A673 (cell line): Measurements from ENCODE around the gene CORO7. TPM values are rescaled to one million over a fixed set of nuclear protein-coding genes. Genes with fewer than 3 reads are reported as not detected.

Source experiments
- BruUV-seq: library from RNA; stranded (reverse); fragments of 400-500 nt; replicated peaks from 2 replicates; lab custom pipeline; 2021; lab: Mats Ljungman, UMichigan
- CTCF ChIA-PET: fragments of 300-600 bp; sonication (Branson Sonifier 250); formaldehyde crosslinking; loops from one replicate; lab custom pipeline; 2022; ENCODE audit warnings: antibody characterized with exemption; lab: Charles Lee
- POLR2A ChIA-PET: fragments of 300-600 bp; sonication (Branson Sonifier 250); formaldehyde crosslinking; loops from one replicate; lab custom pipeline; 2022; ENCODE audit warnings: antibody characterized with exemption; ENCODE audit not compliant: low non-redundant PET; lab: Charles Lee
- DNase-seq: peaks from one replicate; pipeline ENCODE4 v3.0.0-alpha.2; 2015; ENCODE audit warnings: low spot score
- H3K27ac ChIP-seq: fragments of 200-600 bp; sonication (generic); 2 replicates; pipeline ENCODE4 v1.5.1; 2016; ENCODE audit warnings: mixed run types, low read depth, mild to moderate bottlenecking, mixed read lengths, antibody characterized with exemption, low read length; ENCODE audit not compliant: poor library complexity, severe bottlenecking
- H3K27me3 ChIP-seq: fragments of 200-600 bp; sonication (generic); replicated peaks from 2 replicates; pipeline ENCODE4 v1.6.1; 2017; ENCODE audit warnings: mixed run types, low read depth, mild to moderate bottlenecking, mixed read lengths, antibody characterized with exemption, low read length; ENCODE audit not compliant: insufficient read depth, poor library complexity
- H3K36me3 ChIP-seq: fragments of 200-600 bp; sonication (generic); 2 replicates; pipeline ENCODE4 v1.6.1; 2016; ENCODE audit warnings: mixed run types, mild to moderate bottlenecking, mixed read lengths, antibody characterized with exemption, low read length; ENCODE audit not compliant: insufficient read depth, poor library complexity, severe bottlenecking
- H3K4me1 ChIP-seq: fragments of 200-600 bp; sonication (generic); 2 replicates; pipeline ENCODE4 v1.6.1; 2017; ENCODE audit warnings: mixed run types, mild to moderate bottlenecking, mixed read lengths, antibody characterized with exemption, low read length; ENCODE audit not compliant: insufficient read depth, poor library complexity, severe bottlenecking
- H3K4me3 ChIP-seq: fragments of 200-600 bp; sonication (generic); 2 replicates; pipeline ENCODE4 v1.5.1; 2016; ENCODE audit warnings: low read depth, mixed run types, mild to moderate bottlenecking, mixed read lengths, low read length; ENCODE audit not compliant: poor library complexity, severe bottlenecking
- H3K9me3 ChIP-seq: fragments of 200-600 bp; sonication (generic); 2 replicates; pipeline ENCODE4 v1.6.1; 2016; ENCODE audit warnings: mixed run types, low read depth, mild to moderate bottlenecking, mixed read lengths, antibody characterized with exemption, low read length; ENCODE audit not compliant: poor library complexity, severe bottlenecking
- CTCF ChIP-seq: fragments of 300-800, 200-600 bp; sonication (generic); conservative IDR thresholded peaks from 2 replicates; pipeline ENCODE4 v1.5.1; 2017; ENCODE audit warnings: low read depth, mild to moderate bottlenecking, antibody characterized with exemption, low read length, moderate library complexity, mixed read lengths
- EZH2 ChIP-seq: fragments of 200-600 bp; sonication (generic); IDR thresholded peaks from 2 replicates; pipeline ENCODE4 v1.6.1; 2017; ENCODE audit warnings: borderline replicate concordance, low read depth, mild to moderate bottlenecking, mixed read lengths, antibody characterized with exemption, low read length; ENCODE audit not compliant: poor library complexity, severe bottlenecking
- intact Hi-C: fragments of 100-400 bp; cut with micrococcal nuclease; formaldehyde crosslinking; loops from one replicate; pipeline ENCODE4 v1.10.0; 2022; ENCODE audit not compliant: unreplicated experiment
- total RNA-seq: library from RNA; stranded (reverse); gene quantifications from 2 replicates; pipeline ENCODE4 v1.2.3, GENCODE V29; 2021

The CORO7 gene
- total RNA-seq, 1 experiment from 2014 or later = 24.4 TPM

- H3K4me1 ChIP-seq = peaks cover 31% of the 10 kb centered on the region
- H3K9me3 ChIP-seq = no peaks in the 10 kb centered on the region
- peak overlapping the region; percentile 14 for H3K27ac ChIP-seq
- no peak for TF ChIP-seq EZH2
- no peak for TF ChIP-seq CTCF
- no peaks in the 10 kb centered on the region for H3K36me3 ChIP-seq
- POLR2A ChIA-PET = no interaction called here
- H3K4me3 ChIP-seq = no peak overlapping the region
- H3K27me3 ChIP-seq = no peaks in the 10 kb centered on the region
- CTCF ChIA-PET = no interaction called here
- intact Hi-C loops = no loop called here
- DNase-seq = no peak
- BruUV-seq = TSS peak; percentile 58
Measured at GRCh38 chr16:4318451-4318910, 97.9 kb downstream of the CORO7 start.

- no peak for DNase-seq
- TF ChIP-seq CTCF = no peak
- no peak for TF ChIP-seq EZH2
- H3K4me3 ChIP-seq = no peak overlapping the region
- ChIA-PET CTCF (interaction anchor here (0.6 kb wide), 1 partner anchor 85 kb away, joined by 3 read pairs; no protein-coding TSS in a partner anchor), POLR2A (no interaction called here)
- BruUV-seq = no TSS peak
- no peaks in the 10 kb centered on the region for H3K27me3 ChIP-seq
- intact Hi-C loops = no loop called here
- no peaks in the 10 kb centered on the region for H3K36me3 ChIP-seq
- peaks cover 30% of the 10 kb centered on the region for H3K4me1 ChIP-seq
- no peaks in the 10 kb centered on the region for H3K9me3 ChIP-seq
- no peak overlapping the region for H3K27ac ChIP-seq
Measured at GRCh38 chr16:4317532-4318450, 98.6 kb downstream of the CORO7 start.

GRCh38 chr16:4316864-4317531 is 99.4 kb downstream of the CORO7 start:
- ChIA-PET CTCF (interaction anchor here (0.6 to 1.4 kb wide), 2 partner anchors 11 to 84 kb away, joined by 3 to 6 read pairs; no protein-coding TSS in a partner anchor), POLR2A (no interaction called here)
- Histone ChIP-seq H3K4me3 (peak overlapping the region; percentile 85), H3K27me3 (no peaks in the 10 kb centered on the region), H3K36me3 (no peaks in the 10 kb centered on the region), H3K9me3 (no peaks in the 10 kb centered on the region), H3K27ac (peak overlapping the region; percentile 77), H3K4me1 (peaks cover 30% of the 10 kb centered on the region)
- no TSS peak for BruUV-seq
- no peak for DNase-seq
- TF ChIP-seq CTCF (no peak), EZH2 (no peak)
- intact Hi-C loops = no loop called here
